Measurements from ENCODE around the gene SLIT3. TPM values are rescaled to one million over a fixed set of nuclear protein-coding genes. Genes with fewer than 3 reads are reported as not detected.
"Not testable (repeated sequence)": the region's sequence is repeated elsewhere in the genome, so short reads cannot be mapped to it uniquely, and the experiment has no call there.

SLIT3 gene
- total RNA-seq, 1 experiment from 2014 or later, result not detected

DNA sequence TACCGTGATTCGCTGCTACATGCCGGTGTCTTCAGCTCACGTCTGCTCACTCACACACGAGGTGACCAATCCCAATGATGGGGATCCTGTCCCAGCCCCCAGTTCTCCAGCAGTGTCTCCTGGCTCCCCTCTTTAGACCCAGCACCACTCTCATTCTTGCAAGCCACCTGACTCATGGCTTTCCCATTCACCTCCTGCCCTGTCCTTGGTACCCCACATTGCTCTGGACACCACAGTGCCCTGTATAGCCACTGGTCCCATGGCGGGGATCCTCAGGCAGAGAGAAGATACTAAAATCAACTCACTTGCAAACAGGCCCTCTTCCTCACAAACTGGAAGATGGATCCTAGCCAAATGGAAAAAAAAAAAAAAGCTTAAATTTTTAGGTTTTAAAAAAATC is 81.0 kb downstream of the SLIT3 start:
- no peaks in the 10 kb centered on the region; the same call in 1 of the 2 replicates for H3K27me3 ChIP-seq (ENCODE audit: low read length)
- H3K4me2 ChIP-seq (ENCODE audit: low read depth, low read length, poor library complexity, severe bottlenecking), result no peak overlapping the region
- H3K4me3 ChIP-seq (ENCODE audit: low read length), result no peak overlapping the region
- H3K36me3 ChIP-seq (ENCODE audit: insufficient read depth, low read length), result no peaks in the 10 kb centered on the region
- no peak overlapping the region for H2AFZ ChIP-seq (ENCODE audit: low read length)
- no peaks in the 10 kb centered on the region for H3K9me3 ChIP-seq (ENCODE audit: low read length)
- no peaks in the 10 kb centered on the region for H3K4me1 ChIP-seq (ENCODE audit: low read length)
- no peaks in the 10 kb centered on the region for H3K79me2 ChIP-seq (ENCODE audit: low read length)
- H4K20me1 ChIP-seq (ENCODE audit: insufficient read depth, low read depth, low read length), result no peaks in the 10 kb centered on the region
- no peaks in the 10 kb centered on the region for H3K9me2 ChIP-seq (replicated peaks; ENCODE audit: insufficient read depth, low read length)
- H3K27ac ChIP-seq (ENCODE audit: low read length), result no peak overlapping the region
- no peak overlapping the region for H3K9ac ChIP-seq (ENCODE audit: low read length)
- DNase-seq, result no peak

DNA sequence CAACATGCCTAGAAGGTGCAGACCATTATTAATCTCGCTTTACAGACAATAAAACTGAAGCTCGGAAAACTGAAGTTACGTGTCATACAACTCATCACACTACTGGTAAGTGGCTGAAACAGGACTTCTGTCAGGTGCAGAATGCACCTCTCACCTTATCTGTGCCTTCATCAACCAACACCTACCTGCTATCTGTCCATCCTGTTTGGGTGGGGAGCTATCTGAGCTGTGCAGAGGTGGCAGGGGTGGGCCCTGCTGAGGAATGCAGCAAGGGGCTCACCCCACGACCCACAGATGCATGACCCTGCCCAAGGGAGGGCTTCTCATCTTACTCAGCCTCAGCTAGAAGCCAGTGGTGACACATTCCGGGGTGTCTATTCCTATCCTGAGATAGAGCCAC is 81.6 kb downstream of the SLIT3 start:
- no peak overlapping the region for H2AFZ ChIP-seq (ENCODE audit: low read length)
- no peak for DNase-seq
- no peaks in the 10 kb centered on the region for H3K4me1 ChIP-seq (ENCODE audit: low read length)
- no peak overlapping the region for H3K27ac ChIP-seq (ENCODE audit: low read length)
- no peak overlapping the region for H3K9ac ChIP-seq (ENCODE audit: low read length)
- no peaks in the 10 kb centered on the region for H3K9me2 ChIP-seq (replicated peaks; ENCODE audit: insufficient read depth, low read length)
- H3K27me3 ChIP-seq (ENCODE audit: low read length), result no peaks in the 10 kb centered on the region; the same call in 1 of the 2 replicates
- no peaks in the 10 kb centered on the region for H3K79me2 ChIP-seq (ENCODE audit: low read length)
- H4K20me1 ChIP-seq (ENCODE audit: insufficient read depth, low read depth, low read length), result no peaks in the 10 kb centered on the region
- H3K36me3 ChIP-seq (ENCODE audit: insufficient read depth, low read length), result no peaks in the 10 kb centered on the region
- H3K4me3 ChIP-seq (ENCODE audit: low read length), result no peak overlapping the region
- no peak overlapping the region for H3K4me2 ChIP-seq (ENCODE audit: low read depth, low read length, poor library complexity, severe bottlenecking)
- no peaks in the 10 kb centered on the region for H3K9me3 ChIP-seq (ENCODE audit: low read length)

DNA sequence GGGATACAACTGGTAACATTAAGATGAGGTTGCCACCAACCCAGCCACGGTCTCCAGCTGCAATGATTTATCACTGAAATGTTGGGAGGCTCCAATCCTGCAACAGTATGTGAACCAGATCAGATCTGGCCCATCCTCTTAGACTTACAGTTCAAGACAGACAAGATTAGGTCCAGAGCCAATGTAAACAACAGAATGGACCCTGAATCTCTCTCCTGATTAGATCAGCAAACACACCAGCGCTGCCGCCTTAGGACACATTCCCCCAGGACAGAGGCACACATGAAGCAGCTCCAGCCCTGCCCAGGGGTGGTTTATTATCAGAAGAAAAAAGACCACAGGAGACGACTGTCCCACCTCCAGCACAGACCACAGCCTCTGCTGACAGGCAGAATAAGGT is 82.1 kb downstream of the SLIT3 start:
- Histone ChIP-seq H3K27ac (ENCODE audit: low read length) (no peak overlapping the region), H3K4me3 (ENCODE audit: low read length) (no peak overlapping the region), H3K4me2 (ENCODE audit: low read depth, low read length, poor library complexity, severe bottlenecking) (no peak overlapping the region), H3K4me1 (ENCODE audit: low read length) (no peaks in the 10 kb centered on the region), H3K9ac (ENCODE audit: low read length) (no peak overlapping the region), H4K20me1 (ENCODE audit: insufficient read depth, low read depth, low read length) (no peaks in the 10 kb centered on the region), H3K27me3 (ENCODE audit: low read length) (no peaks in the 10 kb centered on the region; the same call in 1 of the 2 replicates), H2AFZ (ENCODE audit: low read length) (no peak overlapping the region), H3K36me3 (ENCODE audit: insufficient read depth, low read length) (no peaks in the 10 kb centered on the region), H3K79me2 (ENCODE audit: low read length) (no peaks in the 10 kb centered on the region), H3K9me2 (replicated peaks; ENCODE audit: insufficient read depth, low read length) (no peaks in the 10 kb centered on the region), H3K9me3 (ENCODE audit: low read length) (no peaks in the 10 kb centered on the region)
- DNase-seq, result no peak

DNA sequence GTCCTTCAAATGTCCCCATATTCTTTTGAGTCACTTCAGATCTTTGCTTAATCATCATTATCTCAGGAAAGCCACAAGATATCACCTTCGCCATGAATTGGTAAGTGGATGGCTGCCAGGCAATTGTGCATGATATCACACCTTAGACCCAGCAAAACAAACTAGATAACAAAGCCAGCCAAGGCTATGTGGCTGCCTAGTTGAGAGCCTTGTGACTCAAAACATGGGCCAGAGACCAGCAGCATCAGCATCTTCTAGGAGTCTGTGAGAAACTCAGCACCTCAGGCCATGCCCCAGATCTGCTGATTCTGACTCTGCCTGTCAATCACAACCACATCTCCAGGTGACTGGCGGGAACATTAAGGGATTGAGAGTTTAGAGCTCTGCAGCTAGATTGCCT is 82.8 kb downstream of the SLIT3 start:
- Histone ChIP-seq H3K27ac (ENCODE audit: low read length) (no peak overlapping the region), H3K4me3 (ENCODE audit: low read length) (no peak overlapping the region), H3K79me2 (ENCODE audit: low read length) (no peaks in the 10 kb centered on the region), H3K9me3 (ENCODE audit: low read length) (no peaks in the 10 kb centered on the region), H3K36me3 (ENCODE audit: insufficient read depth, low read length) (no peaks in the 10 kb centered on the region), H2AFZ (ENCODE audit: low read length) (no peak overlapping the region), H3K27me3 (ENCODE audit: low read length) (no peaks in the 10 kb centered on the region; the same call in 1 of the 2 replicates), H4K20me1 (ENCODE audit: insufficient read depth, low read depth, low read length) (no peaks in the 10 kb centered on the region), H3K4me2 (ENCODE audit: low read depth, low read length, poor library complexity, severe bottlenecking) (no peak overlapping the region), H3K4me1 (ENCODE audit: low read length) (no peaks in the 10 kb centered on the region), H3K9ac (ENCODE audit: low read length) (no peak overlapping the region), H3K9me2 (replicated peaks; ENCODE audit: insufficient read depth, low read length) (no peaks in the 10 kb centered on the region)
- no peak for DNase-seq

DNA sequence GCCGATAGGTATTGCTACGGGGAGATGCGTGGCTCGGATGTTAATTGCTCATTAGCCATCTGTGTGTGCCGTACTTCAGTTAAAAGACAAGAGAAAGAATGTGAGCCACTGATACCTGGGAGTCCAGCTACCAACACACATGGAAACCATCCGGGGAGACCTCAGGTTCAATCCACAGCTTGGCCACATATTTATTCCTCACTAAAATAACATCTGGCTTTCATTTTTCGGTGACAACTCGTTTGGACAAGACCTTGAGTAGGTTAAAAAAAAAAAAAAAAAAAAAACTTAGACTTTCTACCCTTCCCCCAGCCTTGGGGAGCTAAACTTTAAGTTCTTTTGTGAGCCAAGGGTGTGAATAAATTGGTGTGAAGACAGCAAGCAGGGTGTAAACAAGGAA is 84.1 kb downstream of the SLIT3 start:
- Histone ChIP-seq H3K9ac (ENCODE audit: low read length) (no peak overlapping the region), H2AFZ (ENCODE audit: low read length) (no peak overlapping the region), H3K4me1 (ENCODE audit: low read length) (no peaks in the 10 kb centered on the region), H3K27ac (ENCODE audit: low read length) (no peak overlapping the region), H3K9me3 (ENCODE audit: low read length) (no peaks in the 10 kb centered on the region), H3K36me3 (ENCODE audit: insufficient read depth, low read length) (no peaks in the 10 kb centered on the region), H3K4me3 (ENCODE audit: low read length) (no peak overlapping the region), H4K20me1 (ENCODE audit: insufficient read depth, low read depth, low read length) (no peaks in the 10 kb centered on the region), H3K4me2 (ENCODE audit: low read depth, low read length, poor library complexity, severe bottlenecking) (no peak overlapping the region), H3K79me2 (ENCODE audit: low read length) (no peaks in the 10 kb centered on the region), H3K9me2 (replicated peaks; ENCODE audit: insufficient read depth, low read length) (no peaks in the 10 kb centered on the region), H3K27me3 (ENCODE audit: low read length) (no peaks in the 10 kb centered on the region; the same call in 1 of the 2 replicates)
- DNase-seq, result no peak

DNA sequence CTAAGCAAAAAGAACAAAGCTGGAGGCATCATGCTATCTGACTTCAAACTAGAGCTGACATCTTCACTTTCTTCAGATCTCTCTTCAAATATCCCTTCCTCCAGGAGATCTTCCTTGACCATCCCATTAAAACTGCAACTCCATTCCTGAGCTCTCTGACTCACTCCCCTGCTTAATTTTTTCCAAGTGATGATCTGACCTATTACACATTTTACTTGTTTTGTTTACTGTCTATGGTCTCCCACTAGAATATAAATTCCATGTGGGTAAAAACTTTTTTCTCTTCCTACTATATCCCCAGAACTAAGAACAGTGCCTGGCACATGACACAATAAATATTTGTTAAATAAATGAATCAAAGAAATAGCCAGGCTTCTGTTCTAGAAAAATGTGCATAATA is 87.5 kb downstream of the SLIT3 start:
- H3K36me3 ChIP-seq (ENCODE audit: insufficient read depth, low read length), result no peaks in the 10 kb centered on the region
- H3K27ac ChIP-seq (ENCODE audit: low read length), result no peak overlapping the region
- no peak overlapping the region for H3K4me3 ChIP-seq (ENCODE audit: low read length)
- H3K27me3 ChIP-seq (ENCODE audit: low read length), result no peaks in the 10 kb centered on the region; the same call in 1 of the 2 replicates
- H2AFZ ChIP-seq (ENCODE audit: low read length), result no peak overlapping the region
- no peak for DNase-seq
- H3K4me1 ChIP-seq (ENCODE audit: low read length), result no peaks in the 10 kb centered on the region
- no peak overlapping the region for H3K4me2 ChIP-seq (ENCODE audit: low read depth, low read length, poor library complexity, severe bottlenecking)
- no peaks in the 10 kb centered on the region for H4K20me1 ChIP-seq (ENCODE audit: insufficient read depth, low read depth, low read length)
- no peak overlapping the region for H3K9ac ChIP-seq (ENCODE audit: low read length)
- no peaks in the 10 kb centered on the region for H3K9me3 ChIP-seq (ENCODE audit: low read length)
- H3K9me2 ChIP-seq (replicated peaks; ENCODE audit: insufficient read depth, low read length), result no peaks in the 10 kb centered on the region
- no peaks in the 10 kb centered on the region for H3K79me2 ChIP-seq (ENCODE audit: low read length)

DNA sequence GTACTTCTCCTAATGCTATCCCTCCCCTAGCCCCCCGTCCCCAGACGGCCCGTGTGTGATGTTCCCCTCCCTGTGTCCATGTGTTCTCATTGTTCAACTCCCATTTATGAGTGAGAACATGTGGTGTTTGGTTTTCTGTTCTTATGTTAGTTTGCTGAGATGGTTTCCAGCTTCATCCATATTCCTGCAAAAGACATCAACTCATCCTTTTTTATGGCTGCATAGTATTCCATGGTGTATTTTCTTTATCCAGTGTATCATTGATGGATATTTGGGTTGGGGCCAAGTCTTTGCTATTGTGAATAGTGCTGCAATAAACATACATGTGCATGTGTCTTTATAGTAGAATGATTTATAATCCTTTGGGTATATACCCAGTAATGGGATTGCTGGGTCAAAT is 89.2 kb downstream of the SLIT3 start:
- H4K20me1 ChIP-seq (ENCODE audit: insufficient read depth, low read depth, low read length); H3K9ac ChIP-seq (ENCODE audit: low read length); DNase-seq; H3K4me2 ChIP-seq (ENCODE audit: low read depth, low read length, poor library complexity, severe bottlenecking); H3K4me1 ChIP-seq (ENCODE audit: low read length); H3K9me3 ChIP-seq (ENCODE audit: low read length); H3K27ac ChIP-seq (ENCODE audit: low read length); H2AFZ ChIP-seq (ENCODE audit: low read length); H3K79me2 ChIP-seq (ENCODE audit: low read length); H3K27me3 ChIP-seq (ENCODE audit: low read length); H3K36me3 ChIP-seq (ENCODE audit: insufficient read depth, low read length); H3K4me3 ChIP-seq (ENCODE audit: low read length); H3K9me2 ChIP-seq (replicated peaks; ENCODE audit: insufficient read depth, low read length): not testable (repeated sequence)

DNA sequence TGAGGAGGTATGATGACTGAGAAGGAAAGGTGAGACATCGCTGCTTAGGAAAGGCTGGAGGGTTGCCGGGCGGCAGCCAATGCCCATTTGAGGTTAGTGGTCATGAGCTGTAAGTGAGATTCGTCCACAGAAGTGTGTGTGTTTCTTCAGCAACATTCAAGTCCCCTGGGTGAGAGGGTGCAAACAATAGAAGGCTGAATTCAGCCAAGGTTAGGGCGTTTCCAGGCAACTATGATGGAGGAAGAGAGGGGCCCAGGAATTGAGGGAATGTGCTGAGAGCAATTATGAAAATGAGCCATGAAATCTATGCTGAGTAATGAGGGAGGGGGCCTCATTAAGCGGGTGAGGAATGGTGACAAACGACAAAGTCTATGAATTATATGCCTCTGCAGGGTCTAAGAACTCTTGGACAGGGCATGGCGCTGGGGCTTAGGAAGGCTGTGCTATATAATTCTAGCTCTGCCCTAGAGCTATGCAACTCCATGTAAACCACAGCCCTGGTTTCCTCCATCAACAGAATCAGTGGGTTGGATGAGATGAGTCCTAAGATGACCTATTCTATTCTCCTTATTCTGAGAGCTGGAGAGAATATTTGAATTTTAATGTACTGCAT is 96.0 kb downstream of the SLIT3 start:
- Histone ChIP-seq H3K4me3 (ENCODE audit: low read length) (no peak overlapping the region), H4K20me1 (ENCODE audit: insufficient read depth, low read depth, low read length) (no peaks in the 10 kb centered on the region), H3K27ac (ENCODE audit: low read length) (no peak overlapping the region), H3K9ac (ENCODE audit: low read length) (no peak overlapping the region), H3K9me2 (replicated peaks; ENCODE audit: insufficient read depth, low read length) (no peaks in the 10 kb centered on the region), H3K4me2 (ENCODE audit: low read depth, low read length, poor library complexity, severe bottlenecking) (no peak overlapping the region), H3K36me3 (ENCODE audit: insufficient read depth, low read length) (no peaks in the 10 kb centered on the region), H2AFZ (ENCODE audit: low read length) (no peak overlapping the region), H3K4me1 (ENCODE audit: low read length) (peaks cover 6% of the 10 kb centered on the region), H3K27me3 (ENCODE audit: low read length) (no peaks in the 10 kb centered on the region), H3K9me3 (ENCODE audit: low read length) (0 out of 2 replicates have a peak, but pooled peaks cover 3% of the 10 kb centered on the region), H3K79me2 (ENCODE audit: low read length) (no peaks in the 10 kb centered on the region)
- DNase-seq, result no peak

Data from Karpas-422 (cell line).